ENCODE results near the gene HEXD. TPM values are rescaled to one million over a fixed set of nuclear protein-coding genes. Genes with fewer than 3 reads are reported as not detected.

HEXD gene
- total and polyA plus RNA-seq, 2 donors (not counting 3 experiments of a cell fraction or from before 2014, with no cell fraction given) = 12.9 to 18.6 TPM

DNA sequence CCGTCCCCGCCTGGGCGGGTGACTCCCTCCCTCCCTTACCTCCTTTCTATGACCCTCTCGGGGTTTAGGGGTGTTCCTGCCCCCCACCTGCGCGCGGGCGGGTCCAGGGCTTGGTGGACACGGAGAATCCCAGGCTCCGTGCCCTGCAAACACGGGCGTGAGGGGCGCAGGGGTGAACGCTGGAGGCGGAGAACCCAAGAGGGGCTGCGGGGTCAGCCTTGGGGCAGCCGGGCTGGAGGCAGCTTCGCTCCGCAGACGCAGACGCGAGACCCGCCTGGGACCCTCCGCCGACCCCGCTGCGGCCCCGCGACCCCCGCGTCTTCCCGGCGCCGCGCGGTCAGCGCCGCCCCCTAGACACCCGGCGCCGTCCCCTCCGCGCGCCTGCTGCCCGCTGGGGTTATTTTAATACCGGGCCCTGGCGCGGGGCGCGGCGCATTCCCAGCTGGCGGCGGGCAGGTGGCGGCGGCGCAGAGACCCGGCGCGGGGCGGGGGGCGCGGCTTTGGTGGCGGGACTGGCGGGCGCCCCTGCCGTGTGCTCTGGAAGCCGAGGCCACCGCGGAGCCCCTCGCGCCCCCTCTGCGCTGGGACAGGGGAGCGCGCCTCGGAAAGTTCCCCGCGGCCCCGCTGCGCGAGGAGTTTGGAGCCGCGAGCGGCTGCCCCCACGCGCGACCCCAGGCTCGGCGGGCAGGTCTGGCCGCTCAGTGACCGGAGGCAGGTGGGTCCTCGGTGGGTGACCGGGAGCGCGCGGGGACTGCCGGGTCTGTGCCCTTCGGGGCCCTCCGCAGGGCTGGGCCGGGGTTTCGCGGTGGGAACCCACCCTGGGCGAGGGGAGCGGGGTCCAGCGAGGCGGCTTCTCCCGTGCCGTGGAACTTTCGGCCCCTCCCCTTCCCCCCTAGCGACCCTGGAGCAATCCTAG is 46.6 kb upstream of the HEXD start, which contains the start of gene UTS2R:
Gene UTS2R, plus strand, starts transcription at position 433 of the 916 bp plus-strand sequence. CDS start 2,560 bp downstream, outside the sequence.
- Histone ChIP-seq H3K9me1 (replicated peaks; ENCODE audit: control insufficient read depth, extremely low read depth, insufficient read depth, low read length) (no peaks in the 10 kb centered on the region), H3K4me2 (ENCODE audit: insufficient read depth, low read length) (no peak within 1 kb of the TSS), H3K9ac (replicated peaks; ENCODE audit: extremely low read depth, insufficient read depth, low read length) (no peak within 1 kb of the TSS), H3K27ac (ENCODE audit: insufficient read depth, low read depth, low read length) (no peak within 1 kb of the TSS), H2AFZ (ENCODE audit: low read depth, low read length) (no peak within 1 kb of the TSS), H3K9me3 (replicated peaks; ENCODE audit: control insufficient read depth, insufficient read depth, low read length) (no peaks in the 10 kb centered on the region), H4K20me1 (replicated peaks; ENCODE audit: control insufficient read depth, extremely low read depth, insufficient read depth, low read length) (no peaks in the 10 kb centered on the region), H3K27me3 (ENCODE audit: control insufficient read depth in 2 of 2, insufficient read depth in 2 of 2, low read length in 2 of 2) (peaks cover 29 to 35% of the 10 kb centered on the region in 2 experiments), H3K79me2 (ENCODE audit: control insufficient read depth, insufficient read depth, low read length) (no peaks in the 10 kb centered on the region), H3K4me1 (ENCODE audit: control insufficient read depth, extremely low read depth, insufficient read depth, low read length) (no peaks in the 10 kb centered on the region), H3K36me3 (ENCODE audit: control insufficient read depth in 2 of 2, extremely low read depth in 1 of 2, insufficient read depth in 2 of 2, low read length in 2 of 2) (no peaks in the 10 kb centered on the region), H3K4me3 (replicated peaks in 1 of 3; ENCODE audit: insufficient read depth in 1 of 3, low read depth in 1 of 3, low read length in 3 of 3) (no peak within 1 kb of the TSS)
- intact Hi-C loops (cut with micrococcal nuclease) = no loop called here
- ChIA-PET CTCF (interaction anchor here (0.5 to 1.7 kb wide), 2 partner anchors 19 to 30 kb away, joined by 3 to 4 read pairs; no protein-coding TSS in a partner anchor), POLR2A (no interaction called here)
- DNase-seq (ENCODE audit: low read depth, low spot score) (no peak), FAIRE-seq (no peak)
- no TSS peak for BruUV-seq (replicated peaks)
- TF ChIP-seq, protein P1, sequence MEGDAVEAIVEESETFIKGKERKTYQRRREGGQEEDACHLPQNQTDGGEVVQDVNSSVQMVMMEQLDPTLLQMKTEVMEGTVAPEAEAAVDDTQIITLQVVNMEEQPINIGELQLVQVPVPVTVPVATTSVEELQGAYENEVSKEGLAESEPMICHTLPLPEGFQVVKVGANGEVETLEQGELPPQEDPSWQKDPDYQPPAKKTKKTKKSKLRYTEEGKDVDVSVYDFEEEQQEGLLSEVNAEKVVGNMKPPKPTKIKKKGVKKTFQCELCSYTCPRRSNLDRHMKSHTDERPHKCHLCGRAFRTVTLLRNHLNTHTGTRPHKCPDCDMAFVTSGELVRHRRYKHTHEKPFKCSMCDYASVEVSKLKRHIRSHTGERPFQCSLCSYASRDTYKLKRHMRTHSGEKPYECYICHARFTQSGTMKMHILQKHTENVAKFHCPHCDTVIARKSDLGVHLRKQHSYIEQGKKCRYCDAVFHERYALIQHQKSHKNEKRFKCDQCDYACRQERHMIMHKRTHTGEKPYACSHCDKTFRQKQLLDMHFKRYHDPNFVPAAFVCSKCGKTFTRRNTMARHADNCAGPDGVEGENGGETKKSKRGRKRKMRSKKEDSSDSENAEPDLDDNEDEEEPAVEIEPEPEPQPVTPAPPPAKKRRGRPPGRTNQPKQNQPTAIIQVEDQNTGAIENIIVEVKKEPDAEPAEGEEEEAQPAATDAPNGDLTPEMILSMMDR (IDR thresholded peaks at IDR 0.05; ENCODE audit: extremely low read depth in 1 of 2, insufficient read depth in 1 of 2, low read depth in 1 of 2, low read length in 2 of 2) = no peak
- peak; percentile 87 for TF ChIP-seq EZH2 (IDR thresholded peaks at IDR 0.05; ENCODE audit: borderline replicate concordance, low read depth, low read length, severe bottlenecking)
- dilution Hi-C loops (cut with MboI; ENCODE audit: extremely low pct_ligation_motif_present, low sequenced_read_pairs) = no loop called here

Data from endothelial cell of umbilical vein (primary cell).